Peyer's patch (tissue), 4 donors: Measurements from ENCODE around the gene C1orf198.

Experiments used
- POLR2A ChIP-seq, 2 donors: fragments of 450-650 bp; IDR thresholded peaks; one replicate each; pipeline ENCODE4 v1.5.1; 2017; ENCODE audit warnings: antibody characterized with exemption in 2 of 2, mild to moderate bottlenecking in 2 of 2, moderate library complexity in 2 of 2
- TF ChIP-seq, protein P1 (sequence below), 6 experiments: fragments of 450-650 bp in 4 of 6; fragments of 200-600 bp in 2 of 6; sonication (generic) in 1 of 6; IDR thresholded peaks; one replicate each; pipeline ENCODE4 v1.5.1; 2017 to 2019; ENCODE audit warnings: antibody characterized with exemption in 6 of 6, mild to moderate bottlenecking in 3 of 6, moderate library complexity in 1 of 6

DNA sequence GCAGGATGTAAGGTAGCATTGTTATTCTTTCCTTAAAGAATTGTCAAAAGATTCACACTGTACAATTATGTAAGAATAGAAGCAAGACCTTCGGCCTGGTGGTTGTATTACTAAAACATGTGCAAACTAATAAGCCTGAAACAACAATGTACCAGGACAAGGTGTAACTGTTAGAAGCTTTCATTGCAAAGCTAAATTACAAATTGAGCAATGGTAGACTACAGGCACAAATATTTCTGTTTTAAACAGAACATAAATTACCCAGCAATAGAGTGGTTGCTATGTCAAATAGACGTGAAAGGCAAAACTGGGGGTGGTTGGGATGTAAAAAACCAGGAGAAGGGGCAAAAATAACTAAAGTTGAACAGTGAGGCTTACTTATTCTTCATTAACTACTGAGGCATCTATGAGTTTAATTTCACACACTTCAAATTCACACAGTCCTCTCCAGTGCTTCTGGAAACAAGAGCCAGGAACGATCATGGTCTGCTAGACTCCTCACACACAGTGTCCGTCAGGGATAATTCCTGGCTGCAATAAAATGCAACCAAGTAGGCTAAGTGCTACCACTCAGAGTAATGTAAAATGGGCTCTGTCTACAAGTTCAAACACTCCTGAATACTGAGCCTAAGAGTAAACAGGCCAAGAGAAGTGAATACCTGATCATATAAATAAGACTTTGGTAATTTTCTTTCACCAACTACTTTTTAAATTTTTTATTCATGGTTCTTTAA is 39.3 kb upstream of the C1orf198 start:
- TF ChIP-seq, protein P1, sequence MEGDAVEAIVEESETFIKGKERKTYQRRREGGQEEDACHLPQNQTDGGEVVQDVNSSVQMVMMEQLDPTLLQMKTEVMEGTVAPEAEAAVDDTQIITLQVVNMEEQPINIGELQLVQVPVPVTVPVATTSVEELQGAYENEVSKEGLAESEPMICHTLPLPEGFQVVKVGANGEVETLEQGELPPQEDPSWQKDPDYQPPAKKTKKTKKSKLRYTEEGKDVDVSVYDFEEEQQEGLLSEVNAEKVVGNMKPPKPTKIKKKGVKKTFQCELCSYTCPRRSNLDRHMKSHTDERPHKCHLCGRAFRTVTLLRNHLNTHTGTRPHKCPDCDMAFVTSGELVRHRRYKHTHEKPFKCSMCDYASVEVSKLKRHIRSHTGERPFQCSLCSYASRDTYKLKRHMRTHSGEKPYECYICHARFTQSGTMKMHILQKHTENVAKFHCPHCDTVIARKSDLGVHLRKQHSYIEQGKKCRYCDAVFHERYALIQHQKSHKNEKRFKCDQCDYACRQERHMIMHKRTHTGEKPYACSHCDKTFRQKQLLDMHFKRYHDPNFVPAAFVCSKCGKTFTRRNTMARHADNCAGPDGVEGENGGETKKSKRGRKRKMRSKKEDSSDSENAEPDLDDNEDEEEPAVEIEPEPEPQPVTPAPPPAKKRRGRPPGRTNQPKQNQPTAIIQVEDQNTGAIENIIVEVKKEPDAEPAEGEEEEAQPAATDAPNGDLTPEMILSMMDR (IDR thresholded peaks at IDR 0.05), result no peak
- no peak for TF ChIP-seq POLR2A (IDR thresholded peaks at IDR 0.05)
